ENCODE measurements around the gene TNFRSF4. TPM values are rescaled to one million over a fixed set of nuclear protein-coding genes. Genes with fewer than 3 reads are reported as not detected.

TNFRSF4 gene
- polyA plus RNA-seq, 4 donors, result 1.2 to 3.5 (median 3.1) TPM; not detected in 1

DNA sequence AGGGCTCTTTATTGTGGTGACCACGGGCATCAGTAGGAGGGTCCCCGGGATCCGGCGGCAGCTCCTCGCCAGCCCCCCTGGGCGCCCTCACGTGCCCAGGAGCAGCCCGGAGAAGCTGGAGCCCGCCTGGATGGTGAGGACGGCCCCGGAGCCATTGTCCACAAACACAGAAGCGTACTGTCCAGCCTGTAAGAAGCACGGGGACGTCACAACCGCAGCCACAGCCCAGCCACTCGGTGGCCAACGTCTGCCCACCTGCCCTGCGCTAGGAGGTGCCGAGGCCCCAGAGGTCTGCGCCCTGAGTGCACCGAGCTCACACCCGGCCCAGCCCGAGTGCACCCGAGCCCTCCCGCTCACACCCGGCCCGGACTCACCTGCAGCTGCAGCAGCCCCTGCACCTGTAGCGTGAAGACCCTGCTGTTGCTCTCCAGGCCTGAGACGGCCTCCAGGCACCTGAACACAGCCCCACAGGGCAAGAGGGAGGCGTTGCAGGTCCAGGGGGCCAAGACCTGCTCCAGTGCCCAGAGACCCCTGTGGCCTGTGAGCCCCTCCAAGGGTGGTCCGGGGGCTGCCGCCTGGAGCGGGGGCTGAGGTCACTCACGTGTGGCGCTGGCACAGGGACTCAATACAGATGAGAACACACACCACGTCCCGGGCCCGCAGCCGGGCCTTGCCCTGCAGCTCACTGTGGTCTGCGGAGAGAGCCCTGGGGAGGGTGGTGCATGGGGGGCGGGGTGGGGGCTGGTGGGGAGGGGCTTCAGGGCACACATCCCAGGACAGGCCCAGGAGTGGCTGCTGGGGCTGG, 28.7 kb upstream of the TNFRSF4 start:
- no peak overlapping the region for H3K27ac ChIP-seq (ENCODE audit: low read depth in 1 of 3, low read length in 2 of 3)
- H3K36me3 ChIP-seq (ENCODE audit: control insufficient read depth in 3 of 3, insufficient read depth in 2 of 3, low read depth in 1 of 3, low read length in 3 of 3), result peaks cover 0 to 15% (median 0%) of the 10 kb centered on the region in 3 donors
- WGBS, 3 donors, result 72 to 90% (median 86%) methylated on average over 36 to 41 of the region's 41 CpGs
- FAIRE-seq (no peak), DNase-seq (no peak)
- H3K4me3 ChIP-seq (ENCODE audit: low read depth in 1 of 3, low read length in 3 of 3), result peak overlapping the region in 1 of 3 donors; percentile 70
- H3K27me3 ChIP-seq (ENCODE audit: control insufficient read depth in 3 of 3, insufficient read depth in 3 of 3, low read length in 3 of 3), result peaks cover 15 to 55% (median 20%) of the 10 kb centered on the region in 3 donors
- H3K4me1 ChIP-seq (ENCODE audit: control insufficient read depth in 3 of 3, insufficient read depth in 2 of 3, low read depth in 1 of 3, low read length in 2 of 3), result peaks cover 0 to 34% (median 3%) of the 10 kb centered on the region in 3 donors
- H3K9me3 ChIP-seq (ENCODE audit: control insufficient read depth in 2 of 2, insufficient read depth in 1 of 2, low read depth in 1 of 2, low read length in 1 of 2), result no peaks in the 10 kb centered on the region

- FAIRE-seq (no peak), DNase-seq (no peak)
- Histone ChIP-seq H3K4me3 (ENCODE audit: low read depth in 1 of 3, low read length in 3 of 3) (no peak overlapping the region), H3K27ac (ENCODE audit: low read depth in 1 of 3, low read length in 2 of 3) (no peak overlapping the region), H3K27me3 (ENCODE audit: control insufficient read depth in 3 of 3, insufficient read depth in 3 of 3, low read length in 3 of 3) (peaks cover 11 to 51% (median 14%) of the 10 kb centered on the region in 3 donors), H3K9me3 (ENCODE audit: control insufficient read depth in 2 of 2, insufficient read depth in 1 of 2, low read depth in 1 of 2, low read length in 1 of 2) (no peaks in the 10 kb centered on the region), H3K4me1 (ENCODE audit: control insufficient read depth in 3 of 3, insufficient read depth in 2 of 3, low read depth in 1 of 3, low read length in 2 of 3) (peaks cover 0 to 44% (median 3%) of the 10 kb centered on the region in 3 donors), H3K36me3 (ENCODE audit: control insufficient read depth in 3 of 3, insufficient read depth in 2 of 3, low read depth in 1 of 3, low read length in 3 of 3) (peaks cover 0 to 15% (median 0%) of the 10 kb centered on the region in 3 donors)
- 61 to 88% (median 77%) methylated on average over 19 to 26 of the region's 26 CpGs for WGBS, 3 donors
These were observed 27.8 kb upstream of the TNFRSF4 start for GRCh38 chr1:1241588-1242219.

- Histone ChIP-seq H3K27me3 (ENCODE audit: control insufficient read depth in 3 of 3, insufficient read depth in 3 of 3, low read length in 3 of 3) (peaks cover 5 to 47% (median 10%) of the 10 kb centered on the region in 3 donors), H3K4me1 (ENCODE audit: control insufficient read depth in 3 of 3, insufficient read depth in 2 of 3, low read depth in 1 of 3, low read length in 2 of 3) (peaks cover 0 to 48% (median 3%) of the 10 kb centered on the region in 3 donors), H3K36me3 (ENCODE audit: control insufficient read depth in 3 of 3, insufficient read depth in 2 of 3, low read depth in 1 of 3, low read length in 3 of 3) (peaks cover 0 to 15% (median 0%) of the 10 kb centered on the region in 3 donors), H3K4me3 (ENCODE audit: low read depth in 1 of 3, low read length in 3 of 3) (no peak overlapping the region), H3K27ac (ENCODE audit: low read depth in 1 of 3, low read length in 2 of 3) (no peak overlapping the region), H3K9me3 (ENCODE audit: control insufficient read depth in 2 of 2, insufficient read depth in 1 of 2, low read depth in 1 of 2, low read length in 1 of 2) (no peaks in the 10 kb centered on the region)
- 39 to 52% (median 47%) methylated on average over 19 to 23 of the region's 23 CpGs for WGBS, 3 donors
- FAIRE-seq (no peak), DNase-seq (no peak)
These were observed 27.1 kb upstream of the TNFRSF4 start for GRCh38 chr1:1240822-1241587.

- peaks cover 0 to 22% (median 0%) of the 10 kb centered on the region in 3 donors for H3K36me3 ChIP-seq (ENCODE audit: control insufficient read depth in 3 of 3, insufficient read depth in 2 of 3, low read depth in 1 of 3, low read length in 3 of 3)
- FAIRE-seq, result no peak
- no peak for DNase-seq
- no peak overlapping the region for H3K27ac ChIP-seq (ENCODE audit: low read depth in 1 of 3, low read length in 2 of 3)
- whole genome bisulfite sequencing, 3 donors, result 46 to 58% (median 55%) methylated on average over 4 to 11 of the region's 11 CpGs
- H3K9me3 ChIP-seq (ENCODE audit: control insufficient read depth in 2 of 2, insufficient read depth in 1 of 2, low read depth in 1 of 2, low read length in 1 of 2), result no peaks in the 10 kb centered on the region
- H3K4me1 ChIP-seq (ENCODE audit: control insufficient read depth in 3 of 3, insufficient read depth in 2 of 3, low read depth in 1 of 3, low read length in 2 of 3), result peaks cover 0 to 46% (median 3%) of the 10 kb centered on the region in 3 donors
- no peak overlapping the region for H3K4me3 ChIP-seq (ENCODE audit: low read depth in 1 of 3, low read length in 3 of 3)
- H3K27me3 ChIP-seq (ENCODE audit: control insufficient read depth in 3 of 3, insufficient read depth in 3 of 3, low read length in 3 of 3), result peaks cover 0 to 41% (median 6%) of the 10 kb centered on the region in 3 donors
These were observed 26.4 kb upstream of the TNFRSF4 start for GRCh38 chr1:1240348-1240732.

DNA sequence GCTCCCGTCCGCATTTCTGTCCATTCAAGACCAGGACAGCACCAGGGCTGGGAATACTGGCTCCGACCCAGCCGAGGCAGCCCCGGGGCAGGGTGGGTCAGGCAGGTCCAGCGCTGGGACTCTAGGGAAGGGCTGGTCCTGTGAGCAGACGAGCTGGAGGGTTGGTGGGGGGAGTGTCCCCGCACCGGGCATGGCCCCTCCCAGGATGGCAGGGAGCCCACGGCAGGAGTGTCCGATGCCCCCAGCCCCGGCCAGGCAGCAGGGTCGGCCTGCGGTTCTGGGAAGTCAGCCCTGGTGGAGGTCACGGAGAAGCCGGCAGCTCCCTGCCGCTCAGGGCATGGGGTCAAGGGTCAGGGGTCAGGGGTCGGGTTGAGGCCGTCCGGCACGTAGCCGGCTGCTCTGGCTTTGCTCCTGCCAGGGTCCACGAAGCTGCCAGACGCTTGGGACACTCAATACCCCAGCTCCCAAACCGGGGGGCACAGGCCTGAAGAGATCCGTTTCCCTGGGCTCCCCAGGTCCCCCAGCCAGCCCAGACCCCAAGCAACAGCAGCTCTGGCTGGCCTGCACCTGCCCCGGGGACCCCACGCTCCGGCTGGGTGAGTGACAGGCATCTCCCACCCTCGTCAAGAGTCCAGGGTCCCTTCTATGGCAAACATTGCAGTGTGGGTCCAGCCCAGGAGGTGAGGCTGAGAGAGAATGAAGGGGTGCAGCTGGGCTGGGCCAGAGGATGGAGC, 25.8 kb upstream of the TNFRSF4 start:
- H3K27me3 ChIP-seq (ENCODE audit: control insufficient read depth in 3 of 3, insufficient read depth in 3 of 3, low read length in 3 of 3), result peaks cover 0 to 38% (median 6%) of the 10 kb centered on the region in 3 donors
- no peak overlapping the region for H3K27ac ChIP-seq (ENCODE audit: low read depth in 1 of 3, low read length in 2 of 3)

DNA sequence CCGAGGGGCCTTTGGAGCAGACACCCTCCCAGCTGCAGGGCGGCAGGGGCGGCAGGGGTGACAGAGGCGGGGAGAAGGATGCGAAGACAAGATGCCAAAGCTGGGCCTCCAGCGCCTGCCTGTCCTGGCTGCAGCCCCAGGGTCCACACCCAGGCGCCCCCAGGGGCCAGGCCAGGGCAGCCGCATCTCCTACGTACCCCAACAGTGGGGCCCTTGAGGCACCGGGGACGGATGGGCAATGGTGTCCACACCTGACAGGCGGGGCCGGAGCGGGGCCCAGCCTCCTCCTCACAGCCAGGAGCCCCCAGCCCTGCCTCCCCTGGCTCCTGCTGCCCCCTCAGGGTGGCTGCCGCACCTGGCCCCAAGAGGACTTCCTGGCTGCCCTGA, 25.3 kb upstream of the TNFRSF4 start:
- DNase-seq, result peak in 1 of 2 donors; percentile 26
- Histone ChIP-seq H3K27ac (ENCODE audit: low read depth in 1 of 3, low read length in 2 of 3) (no peak overlapping the region), H3K36me3 (ENCODE audit: control insufficient read depth in 3 of 3, insufficient read depth in 2 of 3, low read depth in 1 of 3, low read length in 3 of 3) (peaks cover 0 to 33% (median 0%) of the 10 kb centered on the region in 3 donors), H3K4me3 (ENCODE audit: low read depth in 1 of 3, low read length in 3 of 3) (no peak overlapping the region), H3K4me1 (ENCODE audit: control insufficient read depth in 3 of 3, insufficient read depth in 2 of 3, low read depth in 1 of 3, low read length in 2 of 3) (peaks cover 0 to 43% (median 1%) of the 10 kb centered on the region in 3 donors), H3K27me3 (ENCODE audit: control insufficient read depth in 3 of 3, insufficient read depth in 3 of 3, low read length in 3 of 3) (peaks cover 0 to 38% (median 6%) of the 10 kb centered on the region in 3 donors), H3K9me3 (ENCODE audit: control insufficient read depth in 2 of 2, insufficient read depth in 1 of 2, low read depth in 1 of 2, low read length in 1 of 2) (no peaks in the 10 kb centered on the region)
- WGBS, 3 donors, result 29 to 65% (median 58%) methylated on average over 12 to 15 of the region's 15 CpGs
- FAIRE-seq, result no peak

More for the DNA sequence above, 25.8 kb upstream of the TNFRSF4 start:
- Histone ChIP-seq H3K9me3 (ENCODE audit: control insufficient read depth in 2 of 2, insufficient read depth in 1 of 2, low read depth in 1 of 2, low read length in 1 of 2) (no peaks in the 10 kb centered on the region), H3K4me1 (ENCODE audit: control insufficient read depth in 3 of 3, insufficient read depth in 2 of 3, low read depth in 1 of 3, low read length in 2 of 3) (peaks cover 0 to 46% (median 3%) of the 10 kb centered on the region in 3 donors), H3K36me3 (ENCODE audit: control insufficient read depth in 3 of 3, insufficient read depth in 2 of 3, low read depth in 1 of 3, low read length in 3 of 3) (peaks cover 0 to 28% (median 0%) of the 10 kb centered on the region in 3 donors), H3K4me3 (ENCODE audit: low read depth in 1 of 3, low read length in 3 of 3) (no peak overlapping the region)
- 9 to 31% (median 30%) methylated on average over 23 to 30 of the region's 30 CpGs for WGBS, 3 donors
- DNase-seq (no peak), FAIRE-seq (no peak)

GRCh38 chr1:1238702-1239178, 24.8 kb upstream of the TNFRSF4 start:
- FAIRE-seq (no peak), DNase-seq (no peak)
- Histone ChIP-seq H3K27ac (ENCODE audit: low read depth in 1 of 3, low read length in 2 of 3) (no peak overlapping the region), H3K36me3 (ENCODE audit: control insufficient read depth in 3 of 3, insufficient read depth in 2 of 3, low read depth in 1 of 3, low read length in 3 of 3) (peaks cover 0 to 38% (median 0%) of the 10 kb centered on the region in 3 donors), H3K4me1 (ENCODE audit: control insufficient read depth in 3 of 3, insufficient read depth in 2 of 3, low read depth in 1 of 3, low read length in 2 of 3) (peaks cover 0 to 42% (median 1%) of the 10 kb centered on the region in 3 donors), H3K27me3 (ENCODE audit: control insufficient read depth in 3 of 3, insufficient read depth in 3 of 3, low read length in 3 of 3) (peaks cover 0 to 35% (median 6%) of the 10 kb centered on the region in 3 donors), H3K4me3 (ENCODE audit: low read depth in 1 of 3, low read length in 3 of 3) (no peak overlapping the region), H3K9me3 (ENCODE audit: control insufficient read depth in 2 of 2, insufficient read depth in 1 of 2, low read depth in 1 of 2, low read length in 1 of 2) (peaks cover 0 to 4% of the 10 kb centered on the region in 2 donors)
- WGBS, 3 donors, result 24 to 67% (median 47%) methylated on average over 18 to 19 of the region's 19 CpGs
